Measurements from ENCODE around the gene SLC16A12. TPM values are rescaled to one million over a fixed set of nuclear protein-coding genes. Genes with fewer than 3 reads are reported as not detected.
"Not testable (repeated sequence)": the region's sequence is repeated elsewhere in the genome, so short reads cannot be mapped to it uniquely, and the experiment has no call there.

The SLC16A12 gene
- total and polyA plus RNA-seq, 12 donors: 1.8 to 3.6 (median 2.7) TPM

DNA sequence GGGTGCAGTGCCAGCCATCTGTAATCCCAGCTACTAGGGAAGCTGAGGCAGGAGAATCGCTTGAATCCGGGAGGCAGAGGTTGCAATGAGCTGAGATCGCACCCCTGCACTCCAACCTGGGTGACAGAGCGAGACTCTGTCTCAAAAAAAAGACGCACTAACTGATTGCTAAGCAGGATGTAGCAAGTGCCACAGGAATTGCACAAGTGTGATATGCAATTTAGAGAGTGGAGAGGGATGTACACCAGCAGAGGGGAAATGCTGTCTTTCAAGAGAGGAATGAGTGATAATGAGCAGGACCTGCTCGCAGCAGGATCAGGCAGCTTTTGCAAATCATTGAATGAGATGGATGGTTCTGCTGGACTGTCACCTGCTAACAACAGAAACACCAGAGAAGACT lies 13.3 kb upstream of the SLC16A12 start:
- Histone ChIP-seq H3K9me3 (peaks cover 0 to 9% (median 0%) of the 10 kb centered on the region in 11 donors), H3K4me3 (no peak overlapping the region), H3K4me1 (peaks cover 0 to 18% (median 5%) of the 10 kb centered on the region in 9 donors), H3K27me3 (no peaks in the 10 kb centered on the region), H3K36me3 (no peaks in the 10 kb centered on the region), H3K27ac (no peak overlapping the region)
- no peak for TF ChIP-seq CTCF (IDR thresholded peaks at IDR 0.05)
- WGBS, 2 donors: 65 to 69% methylated on average over 6 of the region's 6 CpGs
- intact Hi-C loops (cut with DNase I): no loop called here
- ATAC-seq (no peak), DNase-seq (no peak)

GRCh38 chr10:89547853-89548513 lies 12.6 kb upstream of the SLC16A12 start:
- Histone ChIP-seq H3K27me3 (no peaks in the 10 kb centered on the region), H3K4me1 (peaks cover 0 to 18% (median 5%) of the 10 kb centered on the region in 9 donors), H3K4me3 (no peak overlapping the region), H3K9me3 (peaks cover 0 to 9% (median 0%) of the 10 kb centered on the region in 11 donors), H3K36me3 (no peaks in the 10 kb centered on the region), H3K27ac (no peak overlapping the region)
- TF ChIP-seq CTCF (IDR thresholded peaks at IDR 0.05): no peak
- intact Hi-C loops (cut with DNase I): no loop called here
- DNase-seq: no peak
- 83 to 86% methylated on average over 2 of the region's 2 CpGs for WGBS, 2 donors
- ATAC-seq: no peak

DNA sequence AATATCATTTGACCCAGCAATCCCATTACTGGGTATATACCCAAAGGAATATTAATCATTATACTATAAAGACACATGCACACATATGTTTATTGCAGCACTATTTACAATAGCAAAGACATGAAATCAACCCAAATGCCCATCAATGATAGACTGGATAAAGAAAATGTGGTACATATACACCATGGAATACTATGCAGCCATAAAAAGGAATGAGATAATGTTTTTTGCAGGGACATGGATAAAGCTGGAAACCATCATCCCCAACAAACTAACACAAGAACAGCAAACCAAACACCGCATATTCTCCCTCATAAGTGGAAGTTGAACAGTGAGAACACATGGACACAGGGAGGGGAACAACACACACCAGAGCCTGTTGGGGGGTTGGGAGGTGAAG lies 11.3 kb upstream of the SLC16A12 start:
- H3K9me3 ChIP-seq; H3K27me3 ChIP-seq; DNase-seq; intact Hi-C loops (cut with DNase I); ATAC-seq; H3K36me3 ChIP-seq; H3K4me3 ChIP-seq; H3K27ac ChIP-seq: not testable (repeated sequence)
- WGBS, 2 donors: 96 to 100% methylated on average over 1 of the region's 1 CpG
- peaks cover 0 to 10% (median 0%) of the 10 kb centered on the region in 9 donors for H3K4me1 ChIP-seq

- Histone ChIP-seq H3K27ac (no peak overlapping the region), H3K27me3 (peaks cover 0 to under 1% (median 0%) of the 10 kb centered on the region in 7 donors), H3K4me1 (peaks cover 0 to 3% (median 0%) of the 10 kb centered on the region in 9 donors), H3K9me3 (peaks cover 0 to 9% (median 0%) of the 10 kb centered on the region in 11 donors), H3K36me3 (no peaks in the 10 kb centered on the region), H3K4me3 (no peak overlapping the region)
- ATAC-seq (no peak), DNase-seq (no peak)
- 75 to 93% methylated on average over 3 of the region's 3 CpGs for WGBS, 2 donors
- intact Hi-C loops (cut with DNase I): no loop called here
- no peak for TF ChIP-seq CTCF (IDR thresholded peaks at IDR 0.05)
Observed at GRCh38 chr10:89543841-89544240, 8.4 kb upstream of the SLC16A12 start.

DNA sequence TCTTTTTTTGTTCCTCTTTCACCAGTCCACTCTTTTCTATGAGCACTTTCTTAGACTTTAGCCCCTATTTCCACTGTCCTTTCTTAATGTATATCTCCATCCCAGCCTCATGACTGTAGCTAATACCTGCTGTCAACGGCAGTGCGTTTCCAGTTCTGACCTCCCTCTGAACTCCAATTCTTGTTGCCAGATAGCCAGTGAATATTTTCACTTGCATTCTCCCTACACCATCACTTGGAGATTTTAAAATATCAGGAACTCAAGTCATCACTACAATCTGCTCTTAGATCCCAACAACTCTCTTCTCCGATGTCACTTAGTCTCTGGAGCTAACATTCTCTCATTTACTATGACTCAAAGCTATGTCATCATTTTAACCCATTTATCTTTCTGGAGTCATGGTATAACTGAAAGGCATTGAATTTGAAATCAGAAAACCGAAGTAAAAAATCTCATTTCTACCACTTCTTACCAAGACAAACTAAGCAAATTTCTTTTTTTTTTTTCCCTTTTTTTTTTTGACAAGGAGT lies 5.1 kb upstream of the SLC16A12 start:
- 74 to 80% methylated on average over 4 of the region's 4 CpGs for WGBS, 2 donors
- Histone ChIP-seq H3K36me3 (no peaks in the 10 kb centered on the region), H3K27me3 (peaks cover 0 to 33% (median 0%) of the 10 kb centered on the region in 7 donors), H3K27ac (no peak overlapping the region), H3K9me3 (peaks cover 0 to 3% (median 0%) of the 10 kb centered on the region in 11 donors), H3K4me3 (no peak overlapping the region), H3K4me1 (peaks cover 0 to 5% (median 0%) of the 10 kb centered on the region in 9 donors)
- DNase-seq: no peak
- intact Hi-C loops (cut with DNase I): no loop called here
- ATAC-seq: no peak
- TF ChIP-seq CTCF (IDR thresholded peaks at IDR 0.05): no peak
